ENCODE results near the gene SYTL5. TPM values are rescaled to one million over a fixed set of nuclear protein-coding genes. Genes with fewer than 3 reads are reported as not detected.
A peak's percentile ranks its signal among the peaks of the same experiment; 100 is the strongest.
"Not testable (repeated sequence)": the region's sequence is repeated elsewhere in the genome, so short reads cannot be mapped to it uniquely, and the experiment has no call there.

The SYTL5 gene
- total RNA-seq (2014; rRNA removed; shearing (Covaris generic)), result 0.05 and 0.17 TPM in 2 replicates
- polyA plus RNA-seq (2014; cell fraction: nucleus; rRNA removed), result not detected in 2 replicates

DNA sequence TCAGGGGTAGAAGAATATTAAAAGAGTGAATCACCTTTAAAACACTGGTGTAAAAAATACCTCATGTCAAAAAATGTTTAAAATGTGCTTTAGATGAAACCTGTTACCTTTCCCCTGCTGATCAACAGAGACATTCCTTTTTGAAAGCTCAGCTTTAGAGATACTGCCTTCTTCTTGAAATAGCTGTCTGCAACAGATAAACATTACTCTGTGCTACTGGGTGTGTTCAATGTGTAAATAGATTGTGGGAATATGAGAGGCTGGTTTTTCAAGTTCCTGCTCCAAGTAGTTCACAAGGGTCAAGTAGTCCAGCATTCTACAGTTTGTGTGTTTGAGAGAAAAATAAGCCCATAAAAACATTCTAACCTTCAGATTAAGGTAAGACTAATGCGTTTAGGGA lies at the start of gene SYTL5:
TSS of gene SYTL5 (plus strand) at position 263 of the 400 bp plus-strand sequence. CDS start 27,337 bp downstream, outside the sequence.
- no peak for DNase-seq (ENCODE audit: extremely low read depth, low read depth)

DNA sequence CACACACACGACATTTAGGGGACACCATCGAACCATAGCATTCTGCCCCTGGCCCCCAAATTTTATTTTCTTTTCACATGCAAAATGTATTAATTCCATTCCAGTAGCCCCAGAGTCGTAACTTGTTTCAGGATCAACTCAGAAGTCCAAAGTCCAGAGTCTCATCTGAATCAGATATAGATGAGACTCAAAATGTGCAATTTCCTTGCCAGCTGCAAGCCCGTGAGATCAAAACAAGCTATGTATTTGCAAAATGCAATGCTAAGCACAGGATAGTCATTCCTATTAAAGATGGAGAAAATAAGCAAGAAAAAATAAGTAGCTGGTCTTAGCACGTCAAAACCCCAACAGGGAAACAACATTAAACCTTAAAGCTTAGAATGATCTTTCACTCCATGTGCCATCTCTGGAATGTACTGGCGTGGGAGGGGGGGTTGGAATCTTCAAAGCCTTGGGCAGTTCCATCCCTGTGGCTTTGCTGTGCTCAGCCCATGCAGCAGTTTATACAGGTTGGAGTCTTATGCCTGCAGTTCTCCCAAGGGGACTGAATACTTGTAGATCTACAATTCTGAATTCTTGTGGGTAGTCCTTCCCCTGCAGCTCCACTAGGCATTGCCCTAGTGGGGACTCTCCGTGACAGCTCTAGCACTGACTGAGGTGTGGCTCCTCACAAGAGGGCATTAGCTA lies 47.7 kb upstream of the SYTL5 start:
- DNase-seq (ENCODE audit: extremely low read depth, low read depth), result no peak

DNA sequence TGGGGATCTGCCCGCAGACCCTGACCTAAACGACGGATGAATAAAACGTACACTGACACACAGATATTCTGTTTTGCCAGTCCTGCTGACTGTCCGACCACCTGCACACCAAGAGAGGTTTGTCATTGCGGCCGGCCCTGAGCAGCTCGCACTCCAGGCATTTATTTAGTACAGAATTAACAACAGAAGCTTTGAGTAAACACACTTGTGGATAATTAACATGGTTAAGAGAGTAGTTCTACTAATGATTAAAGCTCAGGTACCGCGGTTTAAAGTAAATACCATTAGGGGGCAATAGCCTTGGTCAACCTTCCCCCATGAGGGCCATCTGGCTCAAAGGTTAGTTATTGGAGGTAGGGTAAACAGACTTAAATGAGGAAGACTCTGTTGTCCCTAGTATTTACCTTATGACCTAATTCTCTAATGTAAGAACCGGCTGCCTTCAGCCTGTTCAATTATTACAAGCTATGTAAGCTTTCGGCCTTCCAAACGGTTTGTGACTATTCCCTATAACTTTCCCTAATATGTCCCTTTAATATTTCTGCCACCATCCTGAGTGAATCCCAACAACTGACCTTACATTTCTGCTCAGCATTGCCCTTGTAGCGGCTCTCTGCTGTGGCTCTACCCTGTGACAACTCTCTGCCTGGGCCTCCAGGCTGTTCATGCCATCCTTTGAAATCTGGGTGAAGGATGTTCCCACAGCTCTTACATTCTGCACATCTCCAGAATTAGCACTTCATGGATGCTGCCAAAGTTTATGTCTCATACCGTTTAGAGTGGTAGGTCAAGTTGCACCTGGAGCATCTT lies 46.9 kb upstream of the SYTL5 start:
- no peak for DNase-seq (ENCODE audit: extremely low read depth, low read depth)

DNA sequence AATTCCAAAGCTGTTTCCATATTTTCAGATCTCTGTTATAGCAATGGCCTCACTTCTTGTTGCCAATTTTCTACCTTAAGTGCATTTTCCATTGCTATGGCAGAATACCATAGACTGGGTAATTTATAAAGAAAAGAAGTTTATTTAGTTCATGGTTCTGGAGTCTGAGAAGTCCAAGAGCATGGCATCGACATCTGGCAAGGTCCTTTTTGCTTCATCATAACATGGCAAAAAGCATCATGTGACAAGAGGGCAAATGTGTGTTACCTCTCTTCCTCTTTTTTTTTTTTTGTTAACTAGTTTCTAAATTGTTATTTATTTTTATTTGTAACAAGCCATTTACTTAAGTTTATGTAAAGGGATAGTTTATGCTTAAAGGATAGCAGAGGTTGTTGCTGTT lies 45.2 kb upstream of the SYTL5 start:
- no peak for DNase-seq (ENCODE audit: extremely low read depth, low read depth)

DNA sequence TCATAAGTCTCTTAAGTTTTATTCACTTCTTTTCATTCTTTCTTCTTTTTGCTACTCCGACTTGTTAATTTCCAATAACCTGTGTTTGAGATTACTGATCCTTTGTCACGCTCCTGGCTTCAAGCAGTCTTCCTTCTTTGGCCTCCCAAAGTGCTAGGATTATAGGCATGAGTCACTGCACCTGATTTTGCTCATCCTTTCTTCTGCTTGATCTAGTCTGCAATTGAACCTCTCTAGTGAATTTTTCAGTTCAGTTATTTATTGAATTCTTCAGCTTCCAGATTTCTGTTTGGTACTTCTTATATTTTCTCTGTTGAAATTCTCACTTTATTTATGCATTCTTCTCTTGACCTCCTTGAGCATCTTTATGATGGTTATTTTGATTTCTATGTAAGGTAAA lies 38.6 kb upstream of the SYTL5 start:
- no peak for DNase-seq (ENCODE audit: extremely low read depth, low read depth)

DNA sequence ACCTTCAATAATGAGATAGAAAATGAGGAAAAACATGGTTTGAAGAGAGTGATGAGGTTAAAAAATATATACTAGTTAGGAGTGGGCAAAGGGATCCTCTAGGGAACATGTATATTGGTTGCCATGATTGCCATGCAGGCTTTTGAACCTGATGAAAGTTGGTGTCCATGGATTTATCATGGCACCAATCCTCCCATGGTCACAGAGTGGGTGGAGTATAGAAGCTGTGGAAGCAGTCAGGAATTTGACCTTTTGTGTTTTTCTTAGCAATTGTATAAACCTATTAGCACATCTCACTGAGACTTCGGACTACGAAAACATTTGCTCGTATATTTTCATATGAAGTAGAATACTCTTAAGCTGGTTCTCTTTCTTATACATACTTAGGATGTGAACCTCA lies 30.9 kb upstream of the SYTL5 start:
- no peak for DNase-seq (ENCODE audit: extremely low read depth, low read depth)

DNA sequence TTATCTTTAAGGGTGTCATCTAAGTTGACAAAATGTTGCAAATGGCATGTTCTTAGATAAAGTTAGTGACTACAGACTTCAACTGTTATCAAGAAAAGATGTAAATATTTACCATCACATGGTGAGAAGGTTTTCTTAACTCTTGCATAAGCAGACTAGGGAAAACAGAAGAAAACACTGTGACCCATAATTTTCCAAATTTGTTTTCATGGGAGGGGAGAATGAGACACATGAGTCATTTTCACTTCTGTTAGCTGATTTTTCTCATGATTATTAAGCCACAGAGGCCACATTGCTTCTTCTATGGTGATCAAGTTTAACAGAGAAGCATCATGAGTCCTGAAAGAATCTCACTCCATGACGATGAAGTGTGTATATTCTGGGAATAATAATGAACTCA lies 30.2 kb upstream of the SYTL5 start:
- DNase-seq (ENCODE audit: extremely low read depth, low read depth), result no peak

DNA sequence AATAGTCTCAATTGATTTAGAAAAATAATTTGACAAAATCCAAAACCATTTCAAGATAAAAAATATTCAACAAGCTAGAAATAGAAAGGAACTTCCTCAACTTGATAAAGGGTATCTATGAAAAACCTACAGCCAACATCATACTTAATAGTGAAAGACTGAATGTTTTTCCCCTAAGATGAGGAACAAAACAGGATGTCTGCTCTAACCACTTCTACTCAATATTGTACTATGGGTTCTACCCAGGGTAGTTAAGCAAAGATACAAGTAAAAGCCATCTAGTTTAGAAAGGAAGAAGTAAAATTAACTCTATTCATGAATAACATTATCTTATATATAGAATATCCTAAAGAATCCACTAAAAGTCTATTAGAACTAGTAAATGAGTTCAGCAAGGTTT lies 21.5 kb upstream of the SYTL5 start:
- no peak for DNase-seq (ENCODE audit: extremely low read depth, low read depth)

DNA sequence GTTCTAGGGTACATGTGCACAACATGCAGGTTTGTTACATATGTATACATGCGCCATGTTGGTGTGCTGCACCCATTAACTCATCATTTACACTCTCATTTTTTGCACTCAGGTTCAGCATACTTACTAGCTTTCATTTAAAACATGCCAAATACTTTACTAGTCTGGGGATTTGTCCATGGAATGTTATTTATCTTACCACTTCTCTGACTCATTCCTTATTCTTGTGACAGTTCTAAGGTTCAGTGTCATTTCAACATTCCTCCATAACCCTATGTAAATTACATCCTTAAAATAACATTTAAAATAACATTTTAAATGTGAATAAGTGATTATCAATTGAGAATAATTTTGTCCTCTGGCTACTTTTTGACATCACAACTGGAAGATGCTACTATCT lies 19.5 kb upstream of the SYTL5 start:
- DNase-seq (ENCODE audit: extremely low read depth, low read depth), result no peak

DNA sequence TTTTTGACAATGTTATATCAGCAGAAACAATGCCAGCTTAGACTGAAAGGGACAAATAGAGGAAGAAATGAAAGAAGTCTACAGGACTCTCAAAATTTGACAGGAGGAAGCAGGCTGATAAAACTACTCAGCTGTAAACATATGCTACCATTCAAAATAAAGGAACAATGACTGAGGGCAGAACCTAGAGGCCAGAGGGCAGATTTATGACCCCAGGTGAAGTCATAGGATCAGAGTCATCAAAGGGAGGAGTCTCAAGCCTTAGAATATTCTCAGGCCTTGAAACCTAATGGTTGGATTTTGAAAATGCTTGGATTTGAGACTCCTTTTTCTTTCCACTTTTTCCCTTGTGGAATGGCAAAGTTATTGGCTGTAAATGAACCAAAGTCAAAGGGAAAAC lies 17.0 kb upstream of the SYTL5 start:
- DNase-seq (ENCODE audit: extremely low read depth, low read depth), result no peak

DNA sequence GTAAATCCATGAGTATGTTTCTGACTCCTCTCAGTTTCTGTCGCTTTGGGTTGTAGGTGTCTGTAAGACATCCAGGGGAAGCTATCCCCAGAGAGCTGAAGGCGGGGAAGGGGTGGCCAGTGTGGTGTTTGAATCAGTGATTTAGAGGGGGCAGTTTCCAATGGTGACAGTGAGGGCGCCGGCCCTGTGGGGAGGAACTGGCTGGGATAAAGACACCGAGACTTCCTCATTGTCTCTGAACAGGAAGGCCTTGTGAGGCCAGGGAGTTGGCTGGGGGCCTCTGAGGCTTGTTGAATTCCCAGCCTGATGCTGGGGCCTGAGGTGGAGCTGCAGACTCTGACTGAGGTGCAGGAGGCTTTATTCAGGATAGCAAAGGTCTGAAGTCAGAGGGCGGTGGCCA lies 15.1 kb upstream of the SYTL5 start:
- not testable (repeated sequence) for DNase-seq (ENCODE audit: extremely low read depth, low read depth)

DNA sequence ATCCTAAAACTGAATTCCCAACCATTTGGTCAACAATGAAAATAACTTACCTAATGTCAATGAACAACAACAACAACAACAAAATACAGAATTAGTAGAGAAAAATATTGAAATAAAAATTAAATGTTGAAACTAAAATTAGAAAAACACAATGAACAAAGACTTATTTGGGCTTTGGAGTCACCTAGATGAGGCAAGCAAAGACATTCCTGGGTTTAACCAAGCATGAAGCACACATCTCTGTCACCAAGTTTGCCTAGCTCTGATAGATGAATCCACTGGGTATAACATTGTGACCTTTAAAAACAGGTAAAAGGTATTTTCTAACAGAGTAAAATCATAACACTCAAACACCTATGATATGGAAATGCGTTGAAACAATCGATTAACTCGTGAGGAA lies 13.2 kb upstream of the SYTL5 start:
- no peak for DNase-seq (ENCODE audit: extremely low read depth, low read depth)

DNA sequence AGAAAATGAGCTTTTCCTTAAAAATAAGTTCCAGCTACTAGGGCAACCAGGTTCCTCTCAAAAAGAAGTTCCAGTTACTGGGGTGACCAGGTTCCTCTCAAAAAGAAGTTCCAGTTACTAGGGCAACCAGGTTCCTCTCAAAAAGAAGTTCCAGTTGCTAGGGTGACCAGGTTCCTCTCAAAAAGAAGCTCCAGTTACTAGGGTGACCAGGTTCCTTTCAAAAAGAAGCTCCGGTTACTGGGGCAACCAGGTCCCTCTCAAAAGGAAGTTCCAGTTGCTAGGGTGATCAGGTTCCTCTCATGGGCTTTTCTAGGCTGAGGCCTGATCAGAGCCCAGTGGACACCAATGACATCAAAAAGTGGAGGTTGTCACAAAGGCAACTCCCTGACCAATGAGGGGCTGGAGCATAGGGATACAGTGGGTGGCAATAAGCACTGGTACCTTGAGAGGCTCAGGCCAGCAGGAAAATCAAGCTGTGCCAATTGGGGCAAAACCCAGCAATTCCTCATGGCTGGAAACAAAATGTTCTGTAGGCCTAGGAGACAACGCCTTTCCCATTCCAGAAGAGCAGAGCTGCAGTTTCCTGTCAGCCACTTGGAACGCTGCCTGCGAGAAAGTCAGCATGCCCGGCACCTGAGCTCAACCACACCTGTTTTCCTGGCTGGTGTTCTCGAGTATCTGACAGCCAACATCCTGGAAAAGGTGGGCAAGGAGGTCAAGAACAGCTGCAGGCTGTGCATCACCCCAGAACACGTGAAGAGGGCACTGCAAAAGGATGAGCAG lies 12.3 kb upstream of the SYTL5 start:
- DNase-seq (ENCODE audit: extremely low read depth, low read depth), result no peak

DNA sequence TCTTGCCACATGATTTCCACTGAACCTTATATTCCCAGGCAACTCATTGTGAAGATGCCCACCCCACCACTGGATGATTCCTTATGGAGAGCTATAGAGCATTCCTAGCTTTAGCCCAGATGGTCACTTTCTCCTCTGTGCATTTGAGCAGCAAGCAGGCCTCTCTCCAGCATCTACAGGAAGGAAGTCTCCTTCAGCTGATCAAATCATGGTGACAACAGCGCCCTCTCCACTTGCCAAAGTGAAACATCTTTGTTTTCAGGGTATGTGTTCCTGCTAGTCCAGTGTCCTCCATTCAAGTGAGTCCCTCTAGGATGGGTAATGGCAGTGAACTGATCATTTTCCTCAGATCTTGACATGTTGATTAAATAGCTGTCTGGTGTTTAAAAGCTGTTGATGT lies 10.9 kb upstream of the SYTL5 start:
- no peak for DNase-seq (ENCODE audit: extremely low read depth, low read depth)

DNA sequence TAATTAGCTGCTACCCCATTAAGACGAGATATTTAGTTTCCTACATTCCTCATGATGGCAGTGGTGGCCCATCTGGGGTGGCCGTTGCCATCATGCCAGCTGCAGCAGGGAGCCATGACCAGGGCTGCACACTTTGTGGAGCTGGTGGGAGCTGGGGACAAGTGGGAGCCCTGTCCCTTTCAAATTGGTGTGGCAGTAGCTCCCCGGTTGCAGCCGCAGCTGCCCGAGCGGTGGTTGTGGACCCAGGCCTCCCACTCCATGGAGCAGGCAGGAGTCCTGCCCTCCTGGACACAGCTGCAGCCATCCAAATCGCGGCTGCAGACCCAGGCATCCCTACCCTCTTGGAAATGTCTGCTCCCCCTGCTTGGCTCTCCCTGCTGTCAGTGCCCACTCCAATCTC lies 9.3 kb upstream of the SYTL5 start:
- DNase-seq (ENCODE audit: extremely low read depth, low read depth), result no peak

DNA sequence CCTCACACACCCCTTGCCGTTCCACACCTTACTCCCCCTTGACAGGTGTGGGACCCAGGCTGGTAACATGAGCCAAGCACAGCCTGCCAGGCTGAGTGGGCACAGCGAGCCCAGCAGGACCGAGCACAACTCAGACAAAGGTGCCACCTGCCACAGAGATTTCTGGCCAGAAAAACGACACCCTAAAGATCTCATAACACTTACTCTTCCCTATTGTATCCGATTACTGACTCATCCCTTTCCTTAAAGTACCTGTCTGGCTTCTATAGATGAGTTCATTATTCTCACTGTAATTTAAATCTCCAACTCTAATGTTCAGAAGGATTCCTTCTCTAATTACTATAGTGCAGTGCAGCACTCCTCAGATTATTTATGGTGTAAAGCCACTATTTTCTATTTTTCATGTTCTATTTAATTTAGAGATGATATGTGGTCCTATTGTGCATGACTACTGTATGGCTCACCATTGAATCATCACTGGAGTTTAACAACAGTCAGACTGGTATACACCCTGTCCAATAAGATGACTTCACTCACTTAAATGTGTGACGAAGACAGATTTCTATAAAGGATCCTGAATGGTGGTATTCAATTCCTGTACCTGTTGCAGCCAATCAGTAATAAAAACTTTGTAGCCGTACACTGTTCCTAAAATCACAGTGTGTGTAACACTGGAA lies 7.6 kb upstream of the SYTL5 start:
- DNase-seq (ENCODE audit: extremely low read depth, low read depth), result peak; percentile 11

DNA sequence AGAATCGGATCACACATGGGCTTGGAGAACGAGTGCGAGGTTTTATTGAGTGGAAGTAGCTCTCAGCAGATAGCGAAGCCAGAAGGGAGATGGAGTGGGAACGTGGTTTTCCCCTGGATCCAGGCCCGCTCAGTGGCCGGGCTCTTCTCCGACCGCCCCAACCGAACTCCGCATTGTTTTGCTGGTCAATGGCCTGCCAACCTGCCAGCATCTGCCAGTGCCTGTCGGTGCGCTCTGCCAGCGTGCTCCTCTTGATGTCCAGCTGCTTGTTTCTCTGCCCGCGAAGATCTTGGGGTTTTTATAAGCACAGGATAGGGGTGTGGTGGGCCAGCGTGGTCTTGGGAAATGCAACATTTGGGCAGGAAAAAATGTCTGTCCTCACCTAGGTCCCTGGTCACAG lies 5.6 kb upstream of the SYTL5 start:
- no peak for DNase-seq (ENCODE audit: extremely low read depth, low read depth)

DNA sequence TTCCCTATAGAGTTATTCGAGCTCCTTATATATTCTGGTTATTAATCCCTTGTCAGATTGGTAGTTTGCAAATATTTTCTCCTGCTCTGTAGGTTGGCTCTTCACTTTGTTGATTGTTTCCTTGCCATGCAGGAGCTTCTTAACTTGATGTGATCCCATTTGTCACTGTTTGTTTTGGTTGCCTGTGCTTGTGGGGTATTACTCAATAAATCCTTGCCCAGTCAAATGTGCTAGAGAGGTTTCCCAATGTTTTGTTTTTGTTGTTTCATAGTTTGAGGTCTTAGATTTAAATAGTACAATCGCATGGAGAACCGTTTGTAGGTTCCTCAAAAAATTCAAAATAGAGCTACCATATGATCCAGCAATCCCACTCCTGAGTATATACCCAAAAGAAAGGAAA lies 2.3 kb upstream of the SYTL5 start:
- no peak for DNase-seq (ENCODE audit: extremely low read depth, low read depth)

DNA sequence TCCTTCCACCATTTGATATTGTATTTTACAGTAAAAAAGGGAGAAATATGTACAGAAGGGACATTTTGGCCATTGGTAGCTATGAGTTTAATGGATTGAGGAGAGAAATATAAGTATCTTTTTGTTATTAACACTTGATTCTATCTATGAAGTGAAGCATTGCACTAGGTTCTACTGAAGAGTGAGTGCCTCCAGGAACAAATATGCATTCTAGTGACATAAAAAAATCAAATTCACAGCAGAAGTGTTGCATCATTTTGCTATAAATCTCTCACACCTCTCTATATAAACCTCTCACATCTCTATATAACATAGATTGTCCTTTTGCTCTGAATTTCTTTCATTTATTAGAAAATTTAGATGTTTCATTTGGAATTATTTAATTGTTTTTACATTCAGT lies 425 bp downstream of the SYTL5 start:
- DNase-seq (ENCODE audit: extremely low read depth, low read depth), result no peak

DNA sequence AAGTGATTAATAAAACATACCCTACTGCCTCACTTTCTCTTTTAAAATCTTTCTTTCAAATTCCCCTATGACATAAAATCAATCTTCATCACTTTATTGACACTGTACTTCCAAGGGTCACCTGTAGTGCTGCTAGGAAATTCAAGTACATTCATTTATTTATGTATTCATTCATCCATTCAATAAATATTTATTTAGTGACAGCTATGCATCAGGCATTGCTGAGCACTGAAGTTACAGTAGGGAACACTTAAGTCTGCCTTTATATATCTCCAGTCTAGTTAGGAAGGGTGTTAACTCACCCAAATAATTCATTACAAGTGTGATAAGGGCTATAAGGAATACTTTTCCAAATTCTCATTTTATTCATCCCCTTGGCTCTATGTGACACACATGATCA lies 2.3 kb downstream of the SYTL5 start:
- DNase-seq (ENCODE audit: extremely low read depth, low read depth), result no peak

DNA sequence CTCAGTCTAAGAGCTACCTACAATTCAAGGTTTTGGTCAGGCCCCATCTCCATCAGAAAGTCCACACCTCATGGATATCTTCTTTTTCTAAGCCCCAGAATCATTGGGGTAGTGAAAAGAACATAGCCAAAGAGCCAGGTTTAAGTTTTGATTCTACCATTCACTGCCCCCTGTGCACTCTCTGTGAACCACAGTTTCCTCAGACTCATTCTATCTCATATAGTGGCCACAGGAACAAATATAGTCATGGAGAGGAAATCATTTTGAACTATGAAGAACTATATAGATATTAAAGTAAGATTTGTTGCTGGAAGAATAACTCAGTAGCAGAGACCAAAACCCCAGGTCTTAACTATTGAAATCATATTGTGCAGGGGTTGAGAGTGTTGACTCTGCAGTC lies 3.3 kb downstream of the SYTL5 start:
- DNase-seq (ENCODE audit: extremely low read depth, low read depth), result no peak

Measured in NCI-H460 (cell line).